ENCODE results near the gene MLC1. TPM values are rescaled to one million over a fixed set of nuclear protein-coding genes. Genes with fewer than 3 reads are reported as not detected.
A peak's percentile ranks its signal among the peaks of the same experiment; 100 is the strongest.

The MLC1 gene
- total and polyA plus RNA-seq, 4 donors, result 0.16 to 2.1 (median 0.39) TPM; not detected in 1

GRCh38 chr22:50064453-50064852 lies 20.8 kb downstream of the MLC1 start:
- Histone ChIP-seq H3K27ac (ENCODE audit: low read depth in 1 of 2, low read length in 2 of 2) (no peak overlapping the region), H3K27me3 (ENCODE audit: control insufficient read depth in 1 of 2, insufficient read depth in 2 of 2, low read length in 1 of 2) (no peaks in the 10 kb centered on the region), H3K4me3 (ENCODE audit: low read length in 2 of 2) (no peak overlapping the region), H3K4me1 (ENCODE audit: control insufficient read depth in 1 of 2, insufficient read depth in 2 of 2, low read length in 2 of 2) (no peaks in the 10 kb centered on the region), H3K9me3 (ENCODE audit: control insufficient read depth, low read length) (no peaks in the 10 kb centered on the region), H3K36me3 (ENCODE audit: control insufficient read depth in 1 of 2, insufficient read depth in 2 of 2, low read length in 1 of 2) (no peaks in the 10 kb centered on the region)
- intact Hi-C loops (cut with DNase I), result no loop called here
- WGBS, 2 donors, result 74 to 76% methylated on average over 18 of the region's 18 CpGs
- DNase-seq (no peak), ATAC-seq (ENCODE audit: low FRiP score) (no peak)

GRCh38 chr22:50063589-50064393 lies 21.4 kb downstream of the MLC1 start:
- no peaks in the 10 kb centered on the region for H3K36me3 ChIP-seq (ENCODE audit: control insufficient read depth in 1 of 2, insufficient read depth in 2 of 2, low read length in 1 of 2)

GRCh38 chr22:50062509-50063135 lies 22.6 kb downstream of the MLC1 start:
- Histone ChIP-seq H3K27me3 (ENCODE audit: control insufficient read depth in 1 of 2, insufficient read depth in 2 of 2, low read length in 1 of 2) (no peaks in the 10 kb centered on the region), H3K27ac (ENCODE audit: low read depth in 1 of 2, low read length in 2 of 2) (no peak overlapping the region), H3K4me1 (ENCODE audit: control insufficient read depth in 1 of 2, insufficient read depth in 2 of 2, low read length in 2 of 2) (no peaks in the 10 kb centered on the region), H3K9me3 (ENCODE audit: control insufficient read depth, low read length) (no peaks in the 10 kb centered on the region), H3K36me3 (ENCODE audit: control insufficient read depth in 1 of 2, insufficient read depth in 2 of 2, low read length in 1 of 2) (no peaks in the 10 kb centered on the region), H3K4me3 (ENCODE audit: low read length in 2 of 2) (no peak overlapping the region)
- WGBS, 2 donors, result 96% methylated on average over 19 of the region's 19 CpGs
- DNase-seq (peak in 1 of 2 donors; percentile 68), ATAC-seq (ENCODE audit: low FRiP score) (no peak)
- intact Hi-C loops (cut with DNase I), result no loop called here

More at GRCh38 chr22:50063589-50064393, 21.4 kb downstream of the MLC1 start:
- H3K27ac ChIP-seq (ENCODE audit: low read depth in 1 of 2, low read length in 2 of 2), result no peak overlapping the region
- no peak overlapping the region for H3K4me3 ChIP-seq (ENCODE audit: low read length in 2 of 2)
- no peaks in the 10 kb centered on the region for H3K27me3 ChIP-seq (ENCODE audit: control insufficient read depth in 1 of 2, insufficient read depth in 2 of 2, low read length in 1 of 2)
- no peaks in the 10 kb centered on the region for H3K4me1 ChIP-seq (ENCODE audit: control insufficient read depth in 1 of 2, insufficient read depth in 2 of 2, low read length in 2 of 2)
- 87% methylated on average over 23 of the region's 23 CpGs for WGBS, 2 donors
- no peak for DNase-seq
- no peaks in the 10 kb centered on the region for H3K9me3 ChIP-seq (ENCODE audit: control insufficient read depth, low read length)
- intact Hi-C loops (cut with DNase I), result no loop called here
- no peak for ATAC-seq (ENCODE audit: low FRiP score)

GRCh38 chr22:50061824-50062355 lies 23.3 kb downstream of the MLC1 start:
- H3K9me3 ChIP-seq (ENCODE audit: control insufficient read depth, low read length), result no peaks in the 10 kb centered on the region
- DNase-seq (peak in 1 of 2 donors; percentile 66), ATAC-seq (ENCODE audit: low FRiP score) (no peak)
- H3K4me3 ChIP-seq (ENCODE audit: low read length in 2 of 2), result no peak overlapping the region
- no peaks in the 10 kb centered on the region for H3K27me3 ChIP-seq (ENCODE audit: control insufficient read depth in 1 of 2, insufficient read depth in 2 of 2, low read length in 1 of 2)
- intact Hi-C loops (cut with DNase I), result no loop called here
- H3K36me3 ChIP-seq (ENCODE audit: control insufficient read depth in 1 of 2, insufficient read depth in 2 of 2, low read length in 1 of 2), result no peaks in the 10 kb centered on the region
- WGBS, 2 donors, result 91 to 93% methylated on average over 15 to 17 of the region's 17 CpGs
- H3K27ac ChIP-seq (ENCODE audit: low read depth in 1 of 2, low read length in 2 of 2), result no peak overlapping the region
- no peaks in the 10 kb centered on the region for H3K4me1 ChIP-seq (ENCODE audit: control insufficient read depth in 1 of 2, insufficient read depth in 2 of 2, low read length in 2 of 2)

GRCh38 chr22:50061141-50061823 lies 23.9 kb downstream of the MLC1 start:
- intact Hi-C loops (cut with DNase I), result no loop called here

GRCh38 chr22:50060441-50061140 lies 24.6 kb downstream of the MLC1 start:
- 90 to 92% methylated on average over 28 of the region's 28 CpGs for WGBS, 2 donors
- DNase-seq (no peak), ATAC-seq (ENCODE audit: low FRiP score) (no peak)
- H3K27me3 ChIP-seq (ENCODE audit: control insufficient read depth in 1 of 2, insufficient read depth in 2 of 2, low read length in 1 of 2), result no peaks in the 10 kb centered on the region
- no peak overlapping the region for H3K4me3 ChIP-seq (ENCODE audit: low read length in 2 of 2)
- no peaks in the 10 kb centered on the region for H3K4me1 ChIP-seq (ENCODE audit: control insufficient read depth in 1 of 2, insufficient read depth in 2 of 2, low read length in 2 of 2)
- intact Hi-C loops (cut with DNase I), result no loop called here
- H3K36me3 ChIP-seq (ENCODE audit: control insufficient read depth in 1 of 2, insufficient read depth in 2 of 2, low read length in 1 of 2), result no peaks in the 10 kb centered on the region
- no peak overlapping the region for H3K27ac ChIP-seq (ENCODE audit: low read depth in 1 of 2, low read length in 2 of 2)
- no peaks in the 10 kb centered on the region for H3K9me3 ChIP-seq (ENCODE audit: control insufficient read depth, low read length)

More at GRCh38 chr22:50061141-50061823, 23.9 kb downstream of the MLC1 start:
- WGBS, 2 donors, result 91 to 93% methylated on average over 27 of the region's 27 CpGs
- no peaks in the 10 kb centered on the region for H3K27me3 ChIP-seq (ENCODE audit: control insufficient read depth in 1 of 2, insufficient read depth in 2 of 2, low read length in 1 of 2)
- no peak for DNase-seq
- H3K4me3 ChIP-seq (ENCODE audit: low read length in 2 of 2), result no peak overlapping the region
- H3K36me3 ChIP-seq (ENCODE audit: control insufficient read depth in 1 of 2, insufficient read depth in 2 of 2, low read length in 1 of 2), result no peaks in the 10 kb centered on the region
- ATAC-seq (ENCODE audit: low FRiP score), result no peak
- no peaks in the 10 kb centered on the region for H3K4me1 ChIP-seq (ENCODE audit: control insufficient read depth in 1 of 2, insufficient read depth in 2 of 2, low read length in 2 of 2)
- no peaks in the 10 kb centered on the region for H3K9me3 ChIP-seq (ENCODE audit: control insufficient read depth, low read length)
- H3K27ac ChIP-seq (ENCODE audit: low read depth in 1 of 2, low read length in 2 of 2), result no peak overlapping the region

- 92 to 95% methylated on average over 7 of the region's 7 CpGs for WGBS, 2 donors
- H3K27me3 ChIP-seq (ENCODE audit: control insufficient read depth in 1 of 2, insufficient read depth in 2 of 2, low read length in 1 of 2), result no peaks in the 10 kb centered on the region
- H3K9me3 ChIP-seq (ENCODE audit: control insufficient read depth, low read length), result no peaks in the 10 kb centered on the region
- H3K4me1 ChIP-seq (ENCODE audit: control insufficient read depth in 1 of 2, insufficient read depth in 2 of 2, low read length in 2 of 2), result no peaks in the 10 kb centered on the region
- no peak overlapping the region for H3K4me3 ChIP-seq (ENCODE audit: low read length in 2 of 2)
- intact Hi-C loops (cut with DNase I), result no loop called here
- no peak overlapping the region for H3K27ac ChIP-seq (ENCODE audit: low read depth in 1 of 2, low read length in 2 of 2)
- H3K36me3 ChIP-seq (ENCODE audit: control insufficient read depth in 1 of 2, insufficient read depth in 2 of 2, low read length in 1 of 2), result no peaks in the 10 kb centered on the region
- DNase-seq (no peak), ATAC-seq (ENCODE audit: low FRiP score) (no peak)
Measured at GRCh38 chr22:50059881-50060262, 25.4 kb downstream of the MLC1 start.

Measured in aorta (tissue), 5 donors.